H1 (cell line): Measurements from ENCODE around the gene AFAP1L2. TPM values are rescaled to one million over a fixed set of nuclear protein-coding genes. Genes with fewer than 3 reads are reported as not detected.

Experiments used
- CTCF ChIA-PET: fragments of 300-600 bp; sonication (Branson Sonifier 250); formaldehyde crosslinking; loops from one replicate; lab custom pipeline; 2021; ENCODE audit not compliant: partially characterized antibody; lab: Charles Lee
- POLR2A ChIA-PET: fragments of 300-600 bp; sonication (Branson Sonifier 250); formaldehyde crosslinking; loops from one replicate; lab custom pipeline; 2021; ENCODE audit warnings: inconsistent platforms; ENCODE audit not compliant: partially characterized antibody; lab: Charles Lee
- DNase-seq, 2 experiments: peaks; one replicate each; pipeline versions ENCODE4 v3.0.0 to v3.0.0-alpha.2; 2010 to 2022; ENCODE audit warnings: low spot score in 2 of 2, low read depth in 1 of 2, mixed read lengths in 1 of 2
- FAIRE-seq: peaks from 2 replicates; lab custom pipeline; 2011; peaks lifted over from hg19 to GRCh38; lab: Jason Lieb, UNC
- H2AFZ ChIP-seq: 2 replicates; pipeline ENCODE4 v1.8.1; 2012; ENCODE audit warnings: low read length, inconsistent platforms
- H2AK5ac ChIP-seq: 2 replicates; pipeline ENCODE4 v1.6.1; 2013; ENCODE audit warnings: low read depth, low read length
- H2BK120ac ChIP-seq: replicated peaks from 2 replicates; pipeline ENCODE3; 2013; ENCODE audit warnings: low read depth, low read length, inconsistent platforms
- H2BK12ac ChIP-seq: 2 replicates; pipeline ENCODE4 v1.6.1; 2013; ENCODE audit warnings: low read depth, low read length
- H2BK15ac ChIP-seq: 2 replicates; pipeline ENCODE4 v1.6.1; 2013; ENCODE audit warnings: low read length
- H2BK20ac ChIP-seq: 2 replicates; pipeline ENCODE4 v1.6.1; 2013; ENCODE audit warnings: low read length
- H2BK5ac ChIP-seq: 2 replicates; pipeline ENCODE4 v1.6.1; 2013; ENCODE audit warnings: low read depth, low read length
- H3K14ac ChIP-seq: 2 replicates; pipeline ENCODE4 v1.6.1; 2013; ENCODE audit warnings: inconsistent platforms; ENCODE audit not compliant: insufficient read length
- H3K18ac ChIP-seq: 2 replicates; pipeline ENCODE4 v1.6.1; 2013; ENCODE audit warnings: low read length; ENCODE audit errors: extremely low read depth
- H3K23ac ChIP-seq: 2 replicates; pipeline ENCODE4 v1.6.1; 2013; ENCODE audit warnings: inconsistent platforms; ENCODE audit not compliant: insufficient read length
- H3K23me2 ChIP-seq: 2 replicates; pipeline ENCODE4 v1.6.1; 2013; ENCODE audit warnings: low read depth, low read length
- H3K27ac ChIP-seq: 2 replicates; pipeline ENCODE4 v1.6.1; 2011; ENCODE audit warnings: low read depth, low read length, inconsistent platforms
- H3K27me3 ChIP-seq, 4 experiments: replicated peaks in 1 of 4; 1 replicate in 1 of 4; 2 replicates in 3 of 4; pipeline versions ENCODE4 v1.6.1 to v1.8.1; 2011 to 2013; ENCODE audit warnings: low read length in 3 of 4, mild to moderate bottlenecking in 3 of 4, inconsistent platforms in 2 of 4, mixed read lengths in 2 of 4, moderate library complexity in 1 of 4; ENCODE audit not compliant: control insufficient read depth in 3 of 4, insufficient read depth in 3 of 4; ENCODE audit errors: extremely low read depth in 1 of 4
- H3K36me3 ChIP-seq, 4 experiments: 2 replicates each; pipeline versions ENCODE4 v1.6.1 to v1.8.1; 2011 to 2013; ENCODE audit warnings: mild to moderate bottlenecking in 4 of 4, low read length in 3 of 4, moderate library complexity in 2 of 4, control low read depth in 1 of 4, inconsistent platforms in 1 of 4; ENCODE audit not compliant: insufficient read depth in 4 of 4, control insufficient read depth in 2 of 4
- H3K4ac ChIP-seq: replicated peaks from 2 replicates; pipeline ENCODE3; 2013; ENCODE audit warnings: low read length, low read depth, mixed read lengths, inconsistent platforms; ENCODE audit not compliant: insufficient read length
- H3K4me1 ChIP-seq, 4 experiments: replicated peaks in 1 of 4; 1 replicate in 1 of 4; 2 replicates in 3 of 4; pipeline versions ENCODE4 v1.6.1 to v1.8.1; 2011 to 2013; ENCODE audit warnings: low read length in 3 of 4, inconsistent platforms in 2 of 4, mixed read lengths in 1 of 4; ENCODE audit not compliant: insufficient read depth in 4 of 4, control insufficient read depth in 3 of 4
- H3K4me2 ChIP-seq, 2 experiments: 2 replicates each; pipeline versions ENCODE4 v1.6.1 to v1.8.1; 2011 to 2013; ENCODE audit warnings: low read depth in 2 of 2, low read length in 2 of 2, control low read depth in 1 of 2, inconsistent platforms in 1 of 2, mild to moderate bottlenecking in 1 of 2; ENCODE audit not compliant: insufficient read depth in 1 of 2
- H3K4me3 ChIP-seq, 4 experiments: fragments of 200-600, 300-600 bp in 1 of 4; sonication (generic), shearing (Covaris generic), sonication (Bioruptor Twin) in 1 of 4; 2 replicates each; pipeline versions ENCODE4 v1.5.1 to v1.8.1; 2011 to 2016; ENCODE audit warnings: low read length in 4 of 4, low read depth in 3 of 4, control low read depth in 2 of 4, inconsistent platforms in 2 of 4, mild to moderate bottlenecking in 2 of 4, mixed read lengths in 1 of 4, moderate library complexity in 1 of 4; ENCODE audit not compliant: insufficient read depth in 2 of 4; ENCODE audit errors: extremely low read depth in 1 of 4
- H3K56ac ChIP-seq: replicated peaks from 2 replicates; pipeline ENCODE3; 2013; ENCODE audit warnings: low read depth, mild to moderate bottlenecking, mixed read lengths, low read length, inconsistent platforms; ENCODE audit not compliant: insufficient read length
- H3K79me1 ChIP-seq: 2 replicates; pipeline ENCODE4 v1.6.1; 2013; ENCODE audit warnings: low read depth, low read length, control low read depth
- H3K79me2 ChIP-seq, 2 experiments: 2 replicates each; pipeline versions ENCODE4 v1.6.1 to v1.8.1; 2012 to 2013; ENCODE audit warnings: low read length in 2 of 2, mild to moderate bottlenecking in 2 of 2, inconsistent platforms in 1 of 2; ENCODE audit not compliant: insufficient read depth in 2 of 2, control insufficient read depth in 1 of 2
- H3K9ac ChIP-seq, 4 experiments: replicated peaks in 1 of 4; 1 replicate in 1 of 4; 2 replicates in 3 of 4; pipeline versions ENCODE4 v1.6.1 to v1.8.1; 2011 to 2013; ENCODE audit warnings: low read depth in 3 of 4, low read length in 3 of 4, control low read depth in 2 of 4, mild to moderate bottlenecking in 2 of 4, moderate library complexity in 2 of 4, inconsistent platforms in 1 of 4; ENCODE audit errors: extremely low read depth in 1 of 4
- H3K9me3 ChIP-seq, 2 experiments: 2 replicates each; pipeline versions ENCODE4 v1.6.1 to v1.8.1; 2012 to 2013; ENCODE audit warnings: mild to moderate bottlenecking in 2 of 2, moderate library complexity in 2 of 2, control low read depth in 1 of 2, inconsistent platforms in 1 of 2, low read depth in 1 of 2, low read length in 1 of 2, mixed read lengths in 1 of 2; ENCODE audit not compliant: insufficient read depth in 2 of 2
- H4K20me1 ChIP-seq, 2 experiments: replicated peaks in 1 of 2; 2 replicates each; pipeline versions ENCODE3 to v1.8.1; 2011 to 2013; ENCODE audit warnings: inconsistent platforms in 2 of 2, low read length in 2 of 2, mild to moderate bottlenecking in 1 of 2; ENCODE audit not compliant: insufficient read depth in 2 of 2, control insufficient read depth in 1 of 2
- H4K5ac ChIP-seq: 2 replicates; pipeline ENCODE4 v1.6.1; 2013; ENCODE audit warnings: low read length, low read depth, mixed read lengths, inconsistent platforms; ENCODE audit not compliant: insufficient read length
- H4K8ac ChIP-seq: 2 replicates; pipeline ENCODE4 v1.8.0; 2013; ENCODE audit warnings: mild to moderate bottlenecking, moderate library complexity, low read length, inconsistent platforms; ENCODE audit not compliant: insufficient read depth; ENCODE audit errors: extremely low read depth
- H4K91ac ChIP-seq: replicated peaks from 2 replicates; pipeline ENCODE3; 2013; ENCODE audit warnings: low read length, mixed read lengths, inconsistent platforms; ENCODE audit not compliant: insufficient read length
- ASH2L ChIP-seq: fragments of 200-600, 300-600 bp; sonication (generic); IDR thresholded peaks from one replicate; pipeline ENCODE4 v1.7.1; 2017; ENCODE audit warnings: low read length
- BACH1 ChIP-seq: IDR thresholded peaks from 2 replicates; pipeline ENCODE4 v1.6.1; 2012; ENCODE audit warnings: low read length, improper control_type of control experiment
- CBX5 ChIP-seq: fragments of 300-800, 300-1000 bp; sonication (generic); IDR thresholded peaks from 2 replicates; pipeline ENCODE4 v1.7.1; 2016; ENCODE audit warnings: antibody characterized with exemption, low read length, low read depth
- CHD1 ChIP-seq: IDR thresholded peaks from 2 replicates; pipeline ENCODE4 v1.6.1; 2012; ENCODE audit warnings: low read depth, low read length, improper control_type of control experiment
- CREB1 ChIP-seq: IDR thresholded peaks from 2 replicates; pipeline ENCODE4 v1.6.1; 2012; ENCODE audit warnings: inconsistent platforms
- EZH2 ChIP-seq: fragments of 200-600 bp; sonication (generic); IDR thresholded peaks from 2 replicates; pipeline ENCODE4 v1.7.1; 2012; ENCODE audit warnings: low read depth, mild to moderate bottlenecking, moderate library complexity, low read length, inconsistent platforms; ENCODE audit not compliant: severe bottlenecking
- HDAC6 ChIP-seq: IDR thresholded peaks from one replicate; pipeline ENCODE4 v1.7.1; 2012; ENCODE audit warnings: low read depth, mild to moderate bottlenecking, inconsistent platforms, low read length, moderate library complexity
- KDM1A ChIP-seq: fragments of 200-600, 300-600 bp; sonication (generic); IDR thresholded peaks from 2 replicates; pipeline ENCODE4 v1.7.1; 2016; ENCODE audit warnings: mild to moderate bottlenecking, low read length, borderline replicate concordance
- MAFK ChIP-seq: IDR thresholded peaks from 2 replicates; pipeline ENCODE4 v1.6.1; 2012; ENCODE audit warnings: low read depth, mild to moderate bottlenecking, improper control_type of control experiment, low read length
- POLR2A ChIP-seq, 2 experiments: IDR thresholded peaks; 1 replicate in 1 of 2; 2 replicates in 1 of 2; pipeline ENCODE4 v1.6.1; 2011; ENCODE audit warnings: low read depth in 2 of 2, low read length in 2 of 2, mild to moderate bottlenecking in 2 of 2; ENCODE audit errors: control extremely low read depth in 1 of 2
- RNF2 ChIP-seq: fragments of 200-900, 300-1000 bp; sonication (generic); IDR thresholded peaks from 2 replicates; pipeline ENCODE4 v1.7.1; 2016; ENCODE audit warnings: borderline replicate concordance, low read depth, mild to moderate bottlenecking, antibody characterized with exemption, low read length; ENCODE audit not compliant: poor library complexity, severe bottlenecking; ENCODE audit errors: missing control alignments
- SIX5 ChIP-seq: IDR thresholded peaks from 2 replicates; pipeline ENCODE4 v1.6.1; 2011; ENCODE audit warnings: mild to moderate bottlenecking, low read depth, low read length
- SP2 ChIP-seq: IDR thresholded peaks from 2 replicates; pipeline ENCODE4 v1.6.1; 2012; ENCODE audit warnings: mild to moderate bottlenecking, low read length, inconsistent platforms
- SP4 ChIP-seq: IDR thresholded peaks from 2 replicates; pipeline ENCODE4 v1.6.1; 2012; ENCODE audit warnings: low read length, inconsistent platforms
- TAF7 ChIP-seq: optimal IDR thresholded peaks from 2 replicates; pipeline ENCODE3; 2011; ENCODE audit warnings: low read depth, mild to moderate bottlenecking, inconsistent platforms, low read length, moderate library complexity, borderline replicate concordance
- TEAD4 ChIP-seq: IDR thresholded peaks from 2 replicates; pipeline ENCODE4 v1.6.1; 2012; ENCODE audit warnings: low read depth, low read length, inconsistent platforms, mixed read lengths
- WGBS, 2 experiments: shearing (Covaris generic) in 1 of 2; methylation state at CpG; one replicate each; pipeline versions ENCODE4 v1.1.6 to v1.1.7; 2013 to 2015; ENCODE audit warnings: low lambda C conversion rate in 2 of 2, mixed read lengths in 2 of 2, inconsistent platforms in 1 of 2, low coverage in 1 of 2, missing lambda C conversion rate in 1 of 2; ENCODE audit not compliant: insufficient replicate concordance in 2 of 2, insufficient coverage in 1 of 2, insufficient read length in 1 of 2; ENCODE audit errors: extremely low coverage in 1 of 2, missing lambda C conversion rate in 1 of 2; 5-methylcytosine and 5-hydroxymethylcytosine counted together
- polyA plus RNA-seq, 7 experiments: library from polyadenylated mRNA; depleted of rRNA in 3 of 7; stranded (reverse) in 5 of 7; unstranded in 2 of 7; fragments of >200 nt in 5 of 7; fragments of 200-250 nt in 2 of 7; gene quantifications; 1 replicate in 5 of 7; 2 replicates in 1 of 7; 4 replicates in 1 of 7; pipeline versions ENCODE4 v1.2.1 to v1.2.3, GENCODE V29; 2011 to 2013; ENCODE audit warnings: missing spikeins in 2 of 7, mixed read lengths in 2 of 7
- total RNA-seq: library from RNA; stranded (reverse); fragmentation: NEBNext Ultra II Directional; extraction: Animal tissue kit (Norgen Biotek cat#: 25700); gene quantifications from 2 replicates; pipeline ENCODE4 v1.2.1, GENCODE V29; 2021

AFAP1L2 gene
- total and polyA plus RNA-seq, 2 of the 8 experiments (the other 6 are each of a cell fraction or from before 2014, with no cell fraction given), result 3.9 to 6.4 TPM

- POLR2A ChIA-PET, result no interaction called here
- Histone ChIP-seq H2AFZ (no peak overlapping the region), H3K4me1 (peaks cover 0 to 8% (median 5%) of the 10 kb centered on the region in 4 experiments; a peak in 5 of 7 replicates), H3K56ac (no peak overlapping the region), H3K14ac (no peak overlapping the region), H3K23ac (no peak overlapping the region), H3K23me2 (0 out of 2 replicates have a peak, but pooled peaks cover 2% of the 10 kb centered on the region), H3K79me1 (no peaks in the 10 kb centered on the region), H3K27ac (no peak overlapping the region), H2BK20ac (no peak overlapping the region), H3K18ac (no peak overlapping the region), H2BK12ac (no peak overlapping the region), H2AK5ac (no peak overlapping the region), H4K8ac (no peak overlapping the region), H3K4me2 (no peak overlapping the region), H4K20me1 (no peaks in the 10 kb centered on the region), H4K5ac (no peak overlapping the region), H2BK5ac (no peak overlapping the region), H3K36me3 (no peaks in the 10 kb centered on the region), H4K91ac (no peak overlapping the region), H2BK120ac (no peak overlapping the region), H3K4ac (no peak overlapping the region), H3K4me3 (no peak overlapping the region), H3K27me3 (0 out of 7 replicates have a peak, but pooled peaks cover 0 to 2% (median 0%) of the 10 kb centered on the region in 4 experiments), H3K9me3 (no peaks in the 10 kb centered on the region), H3K9ac (no peak overlapping the region), H3K79me2 (no peaks in the 10 kb centered on the region), H2BK15ac (no peak overlapping the region)
- FAIRE-seq (no peak), DNase-seq (no peak)
- CTCF ChIA-PET, result interaction anchor here (0.8 to 1.7 kb wide), 4 partner anchors 11 to 175 kb away, joined by 3 to 8 read pairs (median 4); no protein-coding TSS in a partner anchor
- 87% methylated on average over 5 of the region's 5 CpGs; no CpG with 5 or more reads in 1 of the 2 experiments for WGBS, 2 experiments
- TF ChIP-seq KDM1A, result no peak
- TF ChIP-seq CBX5, result no peak
- TF ChIP-seq POLR2A (IDR thresholded peaks at IDR 0.05; ENCODE audit: control extremely low read depth in 1 of 2, low read depth in 2 of 2, low read length in 2 of 2), result no peak
- TF ChIP-seq TEAD4, result no peak
- TF ChIP-seq TAF7, result no peak
- TF ChIP-seq BACH1, result no peak
- TF ChIP-seq CHD1, result no peak
- TF ChIP-seq SP2, result no peak
- no peak for TF ChIP-seq ASH2L
- no peak for TF ChIP-seq SP4
- TF ChIP-seq SIX5, result no peak
- no peak for TF ChIP-seq EZH2
- TF ChIP-seq CREB1, result no peak
- no peak for TF ChIP-seq HDAC6
- no peak for TF ChIP-seq MAFK
- no peak for TF ChIP-seq RNF2
Measured at GRCh38 chr10:114322344-114322743, 82.0 kb downstream of the AFAP1L2 start.
